Iris pigment epithelial cell (primary cell): ENCODE measurements around the gene AFF3.
"Not testable (repeated sequence)": the region's sequence is repeated elsewhere in the genome, so short reads cannot be mapped to it uniquely, and the experiment has no call there.

Experiments used
- DNase-seq: peaks from one replicate; pipeline ENCODE4 v3.0.0-alpha.2; 2011; ENCODE audit warnings: low read depth

AFF3 gene

DNA sequence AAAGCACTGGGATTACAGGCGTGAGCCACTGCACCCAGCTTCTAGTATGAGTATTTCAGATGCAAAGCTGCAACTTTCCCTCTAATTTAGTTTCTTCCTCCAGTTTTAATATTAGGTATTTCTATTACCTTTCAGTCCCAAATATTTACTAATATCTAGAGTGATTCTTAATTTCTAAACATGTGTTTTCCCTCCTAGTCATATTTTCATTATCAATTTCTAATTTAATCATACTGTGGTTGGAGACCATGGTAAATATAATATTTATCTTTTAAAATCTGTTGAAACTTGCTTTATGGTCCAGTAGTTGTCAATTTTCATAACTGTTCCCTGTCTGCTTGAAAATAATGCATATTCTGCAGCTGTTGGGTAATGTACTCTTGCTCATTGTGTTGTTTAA lies 406.6 kb downstream of the AFF3 start:
- no peak for DNase-seq

DNA sequence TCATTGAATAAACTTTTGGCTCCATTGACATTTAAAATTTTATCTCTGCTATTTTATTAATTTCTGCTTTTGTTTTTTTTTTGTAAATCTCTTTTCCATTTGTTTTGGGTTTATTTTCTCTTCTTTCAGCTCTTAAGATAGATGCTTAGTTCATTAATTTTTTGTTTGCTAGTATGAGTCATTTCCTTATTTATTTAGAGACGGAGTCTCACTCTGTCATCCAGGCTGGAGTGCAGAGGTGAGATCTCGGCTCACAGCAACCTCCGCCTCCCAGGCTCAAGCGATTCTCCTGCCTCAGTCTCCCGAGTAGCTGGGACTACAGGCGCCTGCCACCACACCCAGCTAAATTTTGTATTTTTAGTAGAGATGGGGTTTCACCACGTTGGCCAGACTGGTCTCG lies 407.1 kb downstream of the AFF3 start:
- not testable (repeated sequence) for DNase-seq

DNA sequence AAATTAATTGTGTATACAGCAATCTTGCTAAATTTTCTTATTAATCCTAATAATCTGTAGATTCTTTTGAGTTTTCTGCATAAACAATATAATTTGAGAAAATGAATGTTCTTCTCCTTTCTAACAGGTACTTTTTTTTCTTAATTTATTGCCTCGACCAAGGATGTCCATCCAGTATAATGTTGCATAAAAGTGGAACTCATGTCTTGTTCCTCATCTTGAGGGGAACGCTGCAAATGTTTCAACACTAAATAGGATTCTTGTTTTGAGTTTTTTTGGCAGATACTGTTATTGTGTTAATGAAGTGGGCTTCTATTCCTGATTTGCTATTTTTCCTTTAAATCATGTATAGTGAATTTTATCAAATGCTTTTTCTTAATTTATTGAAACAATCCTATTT lies 408.2 kb downstream of the AFF3 start:
- no peak for DNase-seq

DNA sequence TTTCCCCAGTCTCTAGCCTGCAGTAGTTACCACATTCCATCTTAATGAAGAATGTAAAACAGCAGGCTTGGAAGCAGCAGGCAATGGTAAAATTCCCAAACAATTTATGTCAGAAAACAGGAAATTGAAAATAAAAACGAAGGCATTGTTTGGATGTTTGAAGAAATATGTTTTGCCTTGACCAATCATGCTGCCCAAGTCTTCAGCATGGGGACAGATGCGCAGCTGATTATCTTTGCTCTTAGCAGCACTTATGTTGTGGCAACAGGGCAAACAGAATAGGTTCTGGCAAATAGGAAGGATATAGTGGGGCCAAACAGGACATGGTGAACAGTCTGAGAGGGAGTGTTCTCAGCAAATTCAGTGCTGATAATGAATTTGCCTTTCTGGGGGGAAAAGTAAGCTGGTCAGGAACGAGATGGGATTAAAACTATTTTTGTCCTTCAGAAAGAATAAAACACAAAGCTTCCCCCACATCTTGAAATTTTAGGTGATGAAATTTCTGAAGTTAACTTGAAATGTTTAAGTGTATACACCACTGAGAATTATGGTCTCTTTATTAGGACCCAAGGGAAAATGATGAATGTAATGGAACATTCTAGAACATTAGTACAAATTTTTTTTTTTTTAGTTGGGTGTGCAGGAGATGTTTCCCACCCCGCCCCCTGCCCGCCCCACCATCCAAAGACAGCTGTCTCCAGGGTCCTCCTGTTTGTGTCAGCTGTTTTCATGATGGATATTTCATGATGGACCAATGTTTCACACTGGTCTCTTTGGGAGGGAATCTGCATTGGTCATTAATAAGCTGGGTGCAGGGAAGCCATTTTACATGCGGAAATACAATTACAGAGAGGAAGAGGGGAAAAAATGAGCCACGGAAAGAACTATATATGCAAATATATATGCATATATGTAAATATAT lies 413.0 kb downstream of the AFF3 start:
- no peak for DNase-seq

DNA sequence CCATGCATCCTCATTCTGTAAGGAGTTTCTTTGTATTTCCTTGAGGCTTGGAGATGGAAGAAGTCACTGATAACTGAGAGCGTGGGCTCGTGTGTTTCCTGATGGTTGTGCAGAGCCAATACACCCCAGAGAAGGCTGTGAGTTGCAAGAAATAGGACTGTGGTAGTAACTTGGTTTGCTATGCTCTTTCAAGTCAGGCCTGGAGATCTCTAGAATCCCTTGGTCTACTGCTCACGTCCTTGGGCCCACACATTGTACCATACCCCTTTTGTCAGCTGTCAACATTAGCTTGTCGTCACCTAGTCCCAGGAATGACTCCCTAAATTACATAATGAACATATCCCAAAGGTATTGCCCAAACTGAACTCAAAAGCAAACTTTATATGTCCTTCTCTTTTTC lies 414.2 kb downstream of the AFF3 start:
- no peak for DNase-seq

DNA sequence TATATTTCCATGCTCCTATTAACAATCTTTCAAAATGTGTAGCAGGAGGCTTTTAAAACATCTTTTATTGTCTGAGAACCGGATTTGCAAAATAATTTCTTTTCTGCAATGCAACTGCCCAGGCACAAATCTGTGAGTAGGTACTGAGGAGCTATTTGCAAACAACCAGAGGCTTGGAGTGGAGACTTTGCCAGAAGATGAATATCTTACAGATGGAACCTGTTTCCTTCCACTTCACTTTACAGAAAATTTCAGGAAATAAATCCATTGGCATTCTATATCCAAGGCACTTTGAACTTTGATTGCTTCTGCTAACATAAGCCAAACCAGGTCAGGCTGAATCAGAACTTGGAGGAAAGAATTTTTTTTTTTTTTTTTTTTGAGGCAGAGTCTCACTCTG lies 415.2 kb downstream of the AFF3 start:
- no peak for DNase-seq

DNA sequence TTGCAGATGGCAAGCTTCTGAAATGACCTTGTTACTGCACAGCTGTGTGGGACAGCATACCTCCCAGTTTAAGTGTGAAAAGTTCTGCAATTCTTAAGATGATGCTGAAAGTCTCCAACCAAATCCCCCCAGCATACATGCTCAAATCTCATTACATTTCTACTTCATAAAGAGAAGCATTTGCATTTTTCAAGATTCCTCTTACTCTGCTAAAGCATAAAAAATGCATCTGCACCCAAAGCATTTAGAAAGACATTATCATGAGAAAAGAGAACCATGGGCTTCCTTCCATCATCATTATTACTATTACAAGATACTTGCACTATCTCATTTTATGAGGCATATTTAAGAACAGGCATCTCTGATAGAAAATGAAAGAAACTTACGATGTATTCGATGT lies 415.7 kb downstream of the AFF3 start:
- DNase-seq, result no peak

DNA sequence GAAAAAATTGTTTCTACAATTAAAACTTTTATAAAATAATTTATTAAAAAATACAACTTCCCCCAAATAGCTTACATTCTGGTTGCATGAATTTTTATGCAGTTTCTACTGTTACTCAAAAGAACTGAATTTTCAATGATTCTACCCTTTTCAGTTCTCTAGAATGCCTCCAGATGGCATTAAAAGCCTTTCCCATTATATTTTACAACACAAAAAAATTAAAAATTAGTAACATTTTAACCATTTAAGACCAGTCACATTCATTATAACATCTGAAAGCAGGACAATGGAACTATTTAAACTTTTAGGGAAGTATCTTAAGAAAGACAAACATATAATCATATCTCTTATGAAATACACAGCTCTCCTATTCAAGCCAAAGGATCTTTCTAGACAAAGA lies 416.6 kb downstream of the AFF3 start:
- DNase-seq, result no peak

DNA sequence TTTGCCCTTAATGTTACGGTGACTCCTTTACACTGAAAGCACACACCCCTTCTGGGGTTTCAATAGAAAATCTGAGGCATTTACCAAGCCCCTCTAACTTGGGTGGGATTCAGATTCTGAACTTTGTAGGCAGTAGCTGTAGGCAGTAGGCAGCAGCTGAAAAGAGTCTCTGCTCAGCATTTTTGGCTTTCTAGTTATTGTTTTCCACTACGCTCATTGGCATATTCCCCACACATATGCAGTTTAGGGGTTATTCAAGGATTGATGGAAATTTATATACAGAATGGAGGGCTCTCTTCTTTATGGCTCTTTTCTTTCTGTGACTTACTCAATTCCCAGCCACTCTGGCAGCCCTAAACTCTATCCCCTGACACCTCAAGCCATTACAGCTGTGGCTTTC lies 419.9 kb downstream of the AFF3 start:
- no peak for DNase-seq

DNA sequence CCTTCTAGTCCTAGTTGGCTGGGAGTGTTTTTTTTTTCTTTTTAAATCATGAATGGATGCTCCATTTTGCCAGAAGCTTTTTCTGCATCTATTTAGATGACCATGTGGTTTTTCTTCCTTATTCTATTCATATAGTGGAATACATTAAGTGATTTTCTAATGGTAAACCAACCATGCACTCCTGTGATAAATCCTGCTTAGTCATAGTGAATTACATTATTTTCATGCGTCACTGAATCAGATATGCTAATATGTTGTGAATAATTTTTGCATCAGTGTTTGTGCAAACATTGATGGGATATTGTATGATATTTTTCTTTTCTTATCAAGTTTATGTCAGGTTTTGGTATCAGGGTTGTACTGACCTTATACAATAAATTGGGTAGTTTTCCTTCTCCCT lies 423.3 kb downstream of the AFF3 start:
- DNase-seq, result no peak

DNA sequence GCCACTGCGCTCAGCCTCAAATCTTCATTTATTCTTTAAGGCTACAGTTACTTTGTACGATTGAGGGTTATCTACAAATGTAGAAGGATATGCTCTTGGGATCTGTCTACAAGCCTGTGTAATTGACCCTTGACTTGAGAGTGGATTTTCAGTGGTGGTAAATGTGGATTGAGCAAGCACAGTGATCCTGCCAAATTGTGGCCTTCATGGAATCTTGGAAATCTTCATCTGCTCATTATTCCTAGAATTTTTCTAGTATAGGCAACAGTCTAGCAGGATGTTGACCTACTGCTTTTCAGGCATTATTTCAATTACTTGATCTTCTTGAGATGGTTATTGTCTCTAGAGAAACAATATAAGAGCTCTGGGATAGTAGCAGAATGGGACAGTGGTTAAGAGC lies 426.4 kb downstream of the AFF3 start:
- no peak for DNase-seq

DNA sequence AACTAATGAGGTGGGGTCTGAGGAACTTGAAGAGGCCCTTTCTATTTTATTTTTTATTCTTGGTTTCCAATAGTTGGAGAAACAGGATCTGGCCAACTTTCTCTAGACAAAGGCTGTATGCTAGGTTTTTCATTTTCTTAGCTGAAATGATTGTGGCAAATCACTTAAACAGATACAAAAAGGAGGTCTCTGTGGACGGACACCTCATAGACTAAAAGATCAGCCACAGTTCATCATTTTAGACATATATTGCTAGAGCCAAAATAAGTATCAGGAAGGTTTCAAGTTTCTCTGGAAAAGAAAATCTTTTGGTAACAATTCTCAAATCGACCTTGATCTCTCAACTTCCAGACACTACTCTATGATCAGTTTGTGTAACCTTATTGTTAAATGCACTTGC lies 428.0 kb downstream of the AFF3 start:
- DNase-seq, result no peak

DNA sequence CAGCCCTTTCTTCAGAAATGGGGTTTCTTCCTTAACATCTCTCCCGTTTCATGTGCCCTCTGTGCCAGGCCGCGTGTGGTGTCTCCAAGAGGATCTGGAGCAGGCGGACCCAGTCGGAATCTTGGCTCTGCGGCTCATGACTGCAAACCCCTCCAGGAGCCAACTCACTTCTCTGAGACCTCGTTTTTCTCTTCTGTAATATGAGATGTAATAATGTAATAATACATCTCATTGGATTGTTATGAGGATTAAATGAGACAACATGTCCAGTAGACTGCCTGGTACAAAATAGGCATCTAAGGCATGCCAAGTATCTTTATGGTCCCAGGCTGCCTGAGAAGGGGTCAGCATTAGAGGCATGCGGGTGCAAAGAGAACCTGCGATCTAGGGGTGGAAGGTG lies 431.2 kb downstream of the AFF3 start:
- no peak for DNase-seq

DNA sequence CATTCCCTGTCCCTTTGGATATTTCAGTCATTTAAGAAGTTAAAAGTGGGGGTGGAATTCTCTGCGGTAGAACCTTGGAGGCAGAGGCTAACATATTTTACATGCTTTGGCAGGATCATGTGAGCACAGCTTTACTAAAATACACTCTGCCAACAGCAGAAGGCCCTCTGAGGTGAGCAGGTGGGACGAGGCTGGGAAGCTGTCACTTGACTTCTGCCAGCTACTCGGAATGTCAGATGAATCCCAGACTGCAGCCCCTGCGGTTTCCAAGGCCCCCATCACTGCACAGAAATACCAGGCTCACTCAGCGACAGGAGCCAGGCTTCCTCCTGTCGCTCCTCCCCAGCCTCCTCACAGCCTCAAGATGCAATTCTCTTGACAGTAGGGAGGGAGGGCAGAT lies 431.7 kb downstream of the AFF3 start:
- DNase-seq, result peak; percentile 16

DNA sequence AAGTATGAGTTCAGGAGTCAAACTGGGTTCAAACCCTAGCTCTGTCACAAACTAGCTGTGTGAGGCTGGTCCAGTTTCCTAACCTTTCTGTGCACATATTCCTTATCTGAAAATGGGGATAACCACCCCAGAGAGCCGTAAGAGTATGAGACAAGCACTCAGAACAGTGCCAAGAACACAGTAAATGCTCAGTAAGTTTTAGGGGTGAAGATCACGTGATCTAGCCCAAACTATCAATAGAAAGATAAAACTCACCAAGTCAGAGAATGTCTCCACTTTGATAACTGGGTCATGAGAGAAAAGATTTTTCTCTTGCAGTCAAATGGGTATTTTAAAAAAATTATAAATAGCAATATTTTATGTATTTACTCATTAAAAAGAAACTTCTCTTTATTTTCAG lies 433.2 kb downstream of the AFF3 start:
- DNase-seq, result no peak

DNA sequence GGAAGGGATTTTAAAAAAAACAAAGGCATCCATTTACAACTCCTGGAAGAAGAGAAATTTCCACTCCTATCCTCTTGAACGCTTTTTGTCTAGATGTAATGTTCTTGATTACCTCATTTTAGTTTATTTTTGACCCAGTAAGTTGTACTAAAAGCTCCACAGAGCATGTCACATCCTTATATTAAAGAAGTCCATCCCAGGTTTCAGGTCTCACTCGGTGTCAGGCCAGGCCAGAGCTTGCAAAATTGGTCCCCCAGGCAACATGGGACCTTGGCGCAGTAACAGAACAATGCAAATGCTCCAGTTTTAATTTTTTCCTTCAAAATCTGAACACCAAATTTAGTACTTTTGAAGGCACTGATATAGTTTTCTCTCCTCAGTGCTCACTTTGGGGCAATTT lies 434.2 kb downstream of the AFF3 start:
- no peak for DNase-seq

DNA sequence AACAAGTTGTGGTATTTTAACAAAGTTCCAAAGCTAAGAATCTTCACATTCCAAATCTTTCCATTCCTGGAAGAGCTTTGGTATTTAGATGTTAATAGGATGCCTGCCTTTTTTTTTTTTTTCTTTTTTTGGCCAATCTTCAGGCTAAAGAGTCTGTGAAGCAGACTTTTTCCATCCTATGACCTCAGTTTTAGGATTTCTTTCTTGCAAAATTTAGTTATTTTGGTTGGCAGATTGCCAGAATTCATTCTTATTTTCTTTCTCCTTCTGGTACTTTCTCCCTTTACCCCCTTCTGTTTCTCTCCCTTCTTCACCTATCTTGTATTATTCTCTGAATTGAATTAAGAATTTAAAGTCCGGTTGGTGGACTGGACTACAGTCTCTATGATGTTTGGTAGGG lies 434.8 kb downstream of the AFF3 start:
- DNase-seq, result peak; percentile 17

DNA sequence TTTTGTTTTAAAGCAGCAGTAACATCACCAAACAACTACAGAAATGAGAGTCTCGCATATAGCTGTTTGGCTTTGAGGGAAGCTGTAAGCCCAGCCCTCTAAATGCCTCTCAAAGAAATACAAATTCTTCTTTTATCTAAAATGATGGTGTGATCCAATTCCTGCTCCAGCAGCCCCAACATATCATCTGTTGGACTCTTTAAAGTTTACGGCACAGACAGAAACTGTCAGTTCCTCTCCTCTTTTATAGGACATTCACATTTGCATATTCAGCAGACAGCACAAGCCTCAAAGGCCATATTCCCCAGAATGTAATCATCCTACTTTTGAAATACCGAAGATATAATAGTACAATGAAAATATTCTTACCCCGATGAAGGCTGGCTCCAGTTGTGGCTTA lies 435.7 kb downstream of the AFF3 start:
- DNase-seq, result no peak

DNA sequence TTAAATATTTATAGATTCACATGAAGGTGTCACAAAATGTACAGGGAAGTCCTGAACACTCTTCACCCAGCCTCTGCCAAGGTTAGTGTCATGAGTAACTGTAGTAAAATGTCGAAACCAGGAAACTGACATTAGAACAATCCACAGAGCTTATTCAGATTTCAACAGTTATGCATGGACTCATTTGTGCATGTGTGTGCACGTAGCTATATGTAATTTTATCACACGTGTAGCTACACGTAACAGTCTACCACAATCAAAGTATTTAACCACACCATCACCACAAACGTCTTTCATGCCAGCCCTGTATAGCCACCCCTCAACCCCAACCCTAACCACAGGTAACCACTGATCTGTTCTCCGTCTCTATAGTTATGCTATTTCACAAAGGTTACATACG lies 440.9 kb downstream of the AFF3 start:
- no peak for DNase-seq

DNA sequence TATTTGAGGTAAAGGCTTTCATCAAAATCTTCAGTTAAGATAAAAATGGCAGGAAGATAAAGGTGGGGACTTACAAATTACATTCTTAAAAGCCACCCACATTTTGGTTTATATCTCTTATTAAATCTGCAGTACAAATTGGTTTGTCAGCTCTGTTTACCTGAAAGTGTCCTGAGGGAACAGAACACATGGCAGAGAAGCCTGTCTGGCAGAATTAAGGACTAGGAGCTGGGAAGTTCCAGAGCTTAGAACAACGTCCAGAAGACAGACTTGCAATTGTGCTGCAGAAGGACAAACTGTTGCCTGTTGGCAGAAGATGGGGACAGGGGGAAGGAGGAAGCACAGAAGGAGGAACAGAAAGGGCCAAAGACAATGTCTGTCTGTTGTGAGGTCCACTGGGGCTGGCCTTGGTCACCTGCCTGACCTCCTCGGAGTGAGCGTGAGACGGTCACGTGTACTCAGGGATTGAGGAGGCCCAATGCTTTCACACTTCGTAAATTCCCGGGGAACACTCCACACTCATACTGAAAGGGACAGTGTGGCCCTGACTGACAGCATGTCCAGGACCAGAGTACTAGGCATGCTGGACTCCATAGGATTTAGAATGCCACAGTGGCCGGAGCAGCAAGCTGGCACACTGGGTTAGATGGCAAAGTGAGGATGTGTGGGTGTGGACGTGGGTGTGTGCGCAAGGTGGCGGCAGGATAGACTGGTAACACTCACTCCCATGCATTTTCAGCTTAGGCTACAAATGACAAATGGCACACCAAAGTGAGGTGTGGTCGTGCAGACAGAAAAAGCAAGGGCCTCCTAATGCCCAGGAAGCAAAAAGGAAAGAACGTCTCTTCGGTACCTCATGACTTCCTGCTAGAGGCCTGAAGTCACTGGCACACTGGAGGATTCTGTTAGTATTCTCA lies 441.6 kb downstream of the AFF3 start:
- DNase-seq, result no peak

DNA sequence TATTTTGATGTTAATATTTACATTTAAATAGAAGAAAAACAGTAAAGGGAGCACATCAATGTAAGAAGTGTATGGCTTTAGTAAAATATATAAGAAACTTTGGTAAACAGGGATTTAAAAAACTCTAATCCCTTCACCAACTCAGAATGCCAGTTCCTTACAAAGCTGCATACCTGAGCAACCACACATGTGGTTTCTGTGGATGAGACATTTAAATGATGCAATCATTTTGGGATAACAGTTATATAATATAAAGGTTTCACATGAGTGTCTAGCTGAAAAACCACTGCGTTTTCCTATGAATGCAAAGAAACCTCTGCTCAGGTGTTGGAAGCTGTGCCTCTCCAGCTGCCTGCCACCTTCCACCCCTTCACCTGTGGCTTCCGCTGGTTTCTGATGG lies 443.5 kb downstream of the AFF3 start:
- peak; percentile 16 for DNase-seq

DNA sequence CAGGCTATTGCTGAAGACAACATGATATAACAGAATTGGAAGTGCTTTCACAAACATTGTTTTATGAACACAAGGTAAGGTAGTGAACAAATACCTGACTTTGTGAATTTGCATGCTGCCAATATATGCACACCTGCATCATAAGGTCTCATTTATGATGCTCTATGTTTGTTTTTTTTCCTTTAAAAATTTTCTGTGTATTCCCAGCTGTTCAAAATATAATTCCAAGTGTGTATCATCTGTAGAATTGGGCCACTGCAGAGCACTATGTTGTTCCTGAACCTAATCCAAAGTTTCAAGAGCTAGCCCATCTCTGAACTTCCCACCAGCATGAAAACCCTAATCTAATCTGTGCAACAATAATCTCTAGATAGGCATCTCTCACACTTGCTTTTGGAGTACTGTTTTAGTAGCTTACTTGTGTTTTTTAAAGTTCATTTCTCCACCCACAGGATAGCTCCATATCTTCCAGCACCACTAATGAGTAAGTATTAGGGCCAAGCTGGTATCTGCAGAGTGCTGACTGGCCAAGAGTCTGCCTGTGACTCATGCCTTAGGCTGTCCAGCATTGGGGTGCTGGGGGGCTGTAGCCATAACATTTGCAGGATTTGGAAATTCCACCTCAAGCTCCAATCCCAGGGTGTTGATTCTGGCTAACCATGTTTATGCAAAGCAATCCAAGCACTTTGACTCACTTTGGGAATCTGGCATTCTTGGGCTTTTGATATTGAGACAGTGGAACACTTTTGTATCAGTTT lies 444.4 kb downstream of the AFF3 start:
- DNase-seq, result peak; percentile 65

DNA sequence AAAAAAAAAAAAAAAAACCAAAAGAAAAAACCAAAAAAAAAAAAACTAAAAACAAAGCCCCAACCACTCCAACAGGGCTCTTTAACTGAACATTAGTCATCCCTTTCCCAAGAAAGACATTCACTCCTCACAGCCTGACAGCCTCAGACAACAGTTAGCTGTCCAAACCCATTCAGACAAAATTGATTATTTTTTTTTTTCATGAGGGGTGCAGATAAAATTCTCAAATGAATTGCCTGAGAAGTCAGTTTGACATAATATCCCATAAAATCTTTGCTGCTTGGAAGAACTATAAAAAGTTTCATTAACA lies 446.5 kb downstream of the AFF3 start:
- DNase-seq, result no peak
